ACHN (cell line): ENCODE results near the gene TGFBR2.

Experiments used
- DNase-seq: peaks from one replicate; pipeline ENCODE4 v3.0.0-alpha.2; 2015
- in situ Hi-C: cut with HindIII; loops from 2 replicates; pipeline ENCODE4 v1.10.0; 2017; ENCODE audit warnings: low sequenced_read_pairs, low pct_ligation_motif_present, low pct_unique_long_range_greater_than_20kb

The TGFBR2 gene

GRCh38 chr3:30720586-30721313, 114.3 kb downstream of the TGFBR2 start:
- peak; percentile 86 for DNase-seq
- in situ Hi-C loops = no loop called here

GRCh38 chr3:30721314-30721634, 114.9 kb downstream of the TGFBR2 start:
- peak; percentile 1 for DNase-seq
- in situ Hi-C loops = no loop called here

- DNase-seq = no peak
- in situ Hi-C loops = no loop called here
Measured at GRCh38 chr3:30723211-30723610, 116.8 kb downstream of the TGFBR2 start.

- in situ Hi-C loops = no loop called here
- no peak for DNase-seq
Measured at GRCh38 chr3:30724863-30725262, 118.5 kb downstream of the TGFBR2 start.

DNA sequence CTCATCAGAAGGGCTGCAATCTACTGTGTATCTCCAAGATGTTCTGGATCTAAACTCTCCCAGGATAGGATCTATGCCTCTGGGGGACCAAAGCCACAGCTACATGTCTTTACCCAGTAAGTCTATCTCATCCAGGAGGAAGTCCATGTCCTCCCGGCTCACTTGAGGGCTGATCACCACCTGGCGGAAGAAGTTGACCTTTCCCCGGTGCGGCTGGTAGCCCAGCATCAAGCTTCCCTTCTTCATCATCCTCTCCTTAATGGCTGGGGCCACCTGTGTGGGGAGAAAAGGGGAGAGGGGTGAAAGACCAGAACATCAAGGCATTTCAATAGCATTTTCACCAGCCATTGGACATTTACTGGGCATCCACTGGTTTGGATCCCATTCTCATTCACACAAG, 121.7 kb downstream of the TGFBR2 start:
- DNase-seq = no peak
- in situ Hi-C loops = no loop called here

- no peak for DNase-seq
- in situ Hi-C loops = no loop called here
Measured at GRCh38 chr3:30729512-30729911, 123.1 kb downstream of the TGFBR2 start.

GRCh38 chr3:30729936-30730335, 123.5 kb downstream of the TGFBR2 start:
- in situ Hi-C loops = no loop called here
- DNase-seq = no peak

DNA sequence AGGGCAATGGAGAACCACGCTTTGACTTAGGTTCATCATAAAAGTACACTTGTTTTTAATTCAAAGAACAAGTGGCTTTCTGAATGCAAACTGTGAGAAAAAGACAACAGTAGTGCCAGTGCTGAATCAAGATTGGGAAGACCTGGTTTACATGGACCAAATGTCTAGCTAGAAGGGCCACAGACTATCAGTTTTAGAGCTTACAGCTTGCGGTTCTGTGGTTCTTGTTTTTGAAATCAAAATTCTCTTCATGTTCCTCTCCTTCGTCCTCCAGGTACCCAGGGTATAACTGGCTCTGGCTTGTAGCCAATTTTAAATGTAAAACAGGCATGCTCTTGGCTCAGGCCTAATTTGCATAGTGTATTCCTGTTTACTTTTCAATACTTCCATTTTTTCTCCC, 124.6 kb downstream of the TGFBR2 start:
- no peak for DNase-seq
- in situ Hi-C loops = no loop called here

GRCh38 chr3:30733209-30733608, 126.8 kb downstream of the TGFBR2 start:
- in situ Hi-C loops = no loop called here

DNA sequence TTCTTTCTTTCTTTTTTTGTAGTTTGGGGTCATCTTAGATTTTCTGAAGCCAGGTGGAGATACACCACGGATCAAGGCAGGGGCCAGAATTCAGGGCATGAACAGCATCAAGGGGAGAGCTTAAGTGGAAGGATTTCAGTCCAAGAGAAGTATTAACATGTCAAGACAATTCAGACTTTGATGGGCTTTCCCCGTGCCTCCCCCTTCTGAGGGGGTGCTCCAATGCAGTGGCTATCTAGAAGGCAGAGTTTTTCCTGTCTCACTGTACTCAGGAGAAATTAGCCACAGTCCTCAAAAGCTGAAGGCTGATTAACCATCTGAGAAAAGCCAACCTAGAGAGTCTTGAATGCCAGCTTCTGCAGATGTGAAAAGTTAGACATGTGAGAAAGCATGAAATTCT, 127.3 kb downstream of the TGFBR2 start:
- in situ Hi-C loops = no loop called here
- DNase-seq = no peak

More at GRCh38 chr3:30733209-30733608, 126.8 kb downstream of the TGFBR2 start:
- no peak for DNase-seq

DNA sequence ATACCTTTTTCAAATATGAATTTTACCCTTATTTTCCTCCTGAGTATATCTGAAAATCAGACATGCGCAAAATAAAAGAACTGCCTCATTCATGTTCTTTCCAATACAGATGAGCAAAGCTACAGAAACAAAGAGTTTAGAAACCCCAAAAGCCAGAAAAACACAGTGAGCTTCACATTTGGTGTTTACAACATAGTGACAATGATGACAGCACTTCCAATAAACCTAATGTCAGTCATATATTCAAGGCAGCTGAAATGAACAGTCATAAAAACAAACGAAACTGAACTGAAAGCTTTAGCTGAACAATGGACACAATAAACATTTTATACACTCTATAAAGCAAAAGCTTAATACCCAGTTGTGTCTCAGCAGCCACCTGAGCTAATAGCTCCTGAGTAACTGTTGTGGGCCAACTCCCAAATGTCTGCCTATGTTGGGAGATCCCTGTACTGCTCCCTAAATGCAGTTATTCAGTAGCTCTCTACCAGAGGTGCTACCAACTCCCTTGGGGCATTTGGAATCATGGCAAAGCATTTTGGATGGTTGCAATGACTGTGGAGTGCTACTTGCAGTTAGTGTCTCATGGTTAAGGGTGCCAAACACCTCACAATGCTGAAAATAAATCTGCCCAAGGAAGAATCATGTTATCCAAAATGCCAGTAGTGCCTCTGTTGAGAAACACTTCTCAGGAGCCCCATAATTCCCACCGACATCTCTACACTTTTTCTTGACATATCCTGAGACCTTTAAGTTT, 131.5 kb downstream of the TGFBR2 start:
- DNase-seq = no peak
- in situ Hi-C loops = no loop called here

DNA sequence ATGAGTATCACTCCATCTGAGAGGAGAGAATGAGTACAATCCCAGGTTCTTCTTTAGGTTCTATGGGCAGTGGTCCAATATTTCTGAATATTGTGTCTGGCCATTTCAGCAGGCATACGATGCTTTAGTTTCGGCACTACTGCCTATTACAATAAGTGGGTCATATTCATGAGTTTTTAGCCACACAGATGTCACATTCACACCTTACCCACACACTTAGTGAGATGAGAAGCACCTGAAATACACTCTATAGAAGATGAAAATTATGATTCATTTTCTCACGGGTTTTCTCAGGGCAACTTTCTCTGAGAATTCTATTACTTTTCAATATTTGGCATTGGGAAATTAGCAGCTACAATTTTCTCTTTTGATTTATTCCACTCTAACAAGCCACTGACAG, 132.2 kb downstream of the TGFBR2 start:
- DNase-seq = no peak
- in situ Hi-C loops = no loop called here

DNA sequence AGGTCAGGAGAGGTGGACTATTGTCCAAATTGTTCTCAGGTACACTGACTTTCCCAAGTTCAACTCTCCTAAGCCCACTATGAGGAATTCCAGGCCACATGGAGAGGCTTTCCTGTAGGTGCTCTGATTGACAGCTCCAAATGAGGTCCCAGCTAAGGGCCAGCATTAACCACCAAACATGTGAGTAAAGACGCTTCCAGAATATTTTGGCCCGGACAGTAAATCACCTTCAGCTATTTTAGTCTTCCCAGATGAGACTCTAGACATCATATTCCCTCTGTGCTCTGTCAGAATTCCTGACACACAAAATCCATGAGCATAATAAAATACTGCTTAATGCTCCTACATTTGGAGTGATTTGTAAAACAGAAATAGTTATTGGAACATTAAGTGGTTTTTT, 135.5 kb downstream of the TGFBR2 start:
- in situ Hi-C loops = no loop called here
- no peak for DNase-seq

DNA sequence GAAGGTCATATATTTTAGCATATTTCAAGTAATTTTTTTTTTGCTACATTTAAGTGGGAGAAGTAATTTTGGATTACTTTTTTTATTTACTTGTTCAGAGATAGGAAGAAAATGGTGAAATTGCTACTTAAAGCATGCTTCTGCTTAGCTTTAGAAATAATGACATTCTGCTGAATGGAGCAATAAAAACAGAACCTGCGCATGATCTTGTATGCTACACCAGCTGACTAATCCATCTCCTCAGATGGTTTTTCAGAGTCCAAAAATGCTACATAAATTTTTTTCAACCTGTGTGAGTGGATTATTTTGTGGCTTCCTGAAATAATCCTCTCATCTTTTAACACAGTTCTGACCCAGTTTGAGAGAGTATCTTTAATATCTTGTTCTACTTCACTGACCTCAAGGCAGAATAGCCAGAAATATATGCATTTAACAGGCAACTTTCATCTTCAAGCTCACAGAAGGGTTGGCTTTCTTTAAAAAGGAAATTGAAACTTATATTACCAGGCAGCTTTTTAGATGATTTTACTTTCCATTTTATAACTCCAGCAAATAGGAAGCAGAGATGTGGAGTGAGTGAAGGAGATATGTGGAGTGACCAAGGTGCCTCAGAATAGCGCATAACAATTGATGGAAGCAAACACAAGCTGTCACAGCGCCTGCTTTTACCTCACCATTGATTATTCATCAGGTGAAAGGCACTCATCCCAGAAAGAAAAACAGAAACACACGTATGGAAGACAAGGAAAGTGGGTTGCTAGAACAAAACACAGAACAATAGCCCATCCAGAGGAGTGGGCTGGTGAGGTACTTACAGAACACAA, 136.6 kb downstream of the TGFBR2 start:
- in situ Hi-C loops = no loop called here
- DNase-seq = no peak
